GM12874 (cell line): ENCODE data around the gene EIF3J.

Experiments used
- CTCF ChIP-seq: IDR thresholded peaks from 2 replicates; pipeline ENCODE4 v1.5.1; 2011; ENCODE audit warnings: low read depth, mild to moderate bottlenecking, control low read depth, low read length, moderate library complexity; ENCODE audit not compliant: insufficient read depth

EIF3J gene

GRCh38 chr15:44532689-44533088, 4.3 kb upstream of the EIF3J start:
- peak; percentile 32 for TF ChIP-seq CTCF

DNA sequence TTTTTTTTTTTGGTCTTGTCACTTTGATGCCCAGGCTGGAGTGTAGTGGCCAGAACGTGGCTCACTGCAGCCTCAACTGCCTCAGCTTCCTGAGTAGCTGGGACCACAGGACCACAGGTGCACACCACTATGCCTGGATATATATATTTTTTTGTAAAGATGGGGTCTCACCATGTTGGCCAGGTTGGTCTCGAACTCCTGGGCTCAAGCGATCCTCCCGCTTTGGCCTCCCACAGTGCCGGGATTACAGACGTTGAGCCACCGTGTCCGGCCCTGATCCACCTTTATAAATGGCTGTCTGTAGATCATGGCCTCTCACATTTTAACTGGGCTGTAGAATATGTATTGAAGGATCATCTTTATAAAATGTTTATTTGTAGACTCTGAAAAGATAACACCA, 1.9 kb upstream of the EIF3J start:
- no peak for TF ChIP-seq CTCF

- TF ChIP-seq CTCF = no peak
Measured at GRCh38 chr15:44535523-44536301, 1.2 kb upstream of the EIF3J start.

- peak; percentile 48 for TF ChIP-seq CTCF
Measured at GRCh38 chr15:44536302-44536961, 515 bp upstream of the EIF3J start.

DNA sequence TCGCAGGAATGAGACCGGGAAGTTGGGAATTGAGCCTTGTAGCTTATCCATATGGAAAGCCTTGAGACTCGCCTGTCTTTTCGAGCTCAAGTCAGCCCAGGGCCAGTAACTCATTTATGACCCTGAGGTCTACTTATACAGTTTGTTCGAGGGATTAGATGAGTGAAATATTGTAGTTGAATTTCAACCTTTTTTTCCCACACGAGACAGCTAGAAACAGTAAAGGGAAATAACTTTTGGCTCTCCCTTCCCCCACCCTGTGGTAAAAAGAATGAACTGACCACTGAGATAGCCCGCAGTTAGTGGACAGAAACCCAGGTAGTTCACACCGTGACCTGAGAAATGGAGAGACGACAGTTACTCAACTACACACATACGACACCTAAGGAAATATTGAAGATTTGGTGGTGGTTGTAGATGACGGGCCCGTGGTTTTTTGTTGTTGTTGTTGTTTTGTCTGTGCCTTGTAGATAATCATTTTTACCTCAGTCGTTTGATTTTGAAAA, 841 bp downstream of the EIF3J start:
- TF ChIP-seq CTCF = no peak

GRCh38 chr15:44541282-44541958, 4.5 kb downstream of the EIF3J start:
- TF ChIP-seq CTCF = no peak

GRCh38 chr15:44542596-44542995, 5.6 kb downstream of the EIF3J start:
- no peak for TF ChIP-seq CTCF
